Mesendoderm (in vitro differentiated cells): Measurements from ENCODE around the gene ATAD2B.

ENCODE experiments used
- DNase-seq: peaks from one replicate; pipeline ENCODE4 v3.0.0; 2013
- H2AK5ac ChIP-seq: 2 replicates; pipeline ENCODE4 v1.6.1; 2013; ENCODE audit warnings: low read length, inconsistent platforms
- H2BK120ac ChIP-seq: 2 replicates; pipeline ENCODE4 v1.6.1; 2013; ENCODE audit warnings: low read depth, mild to moderate bottlenecking, low read length, moderate library complexity, mixed read lengths
- H2BK15ac ChIP-seq: replicated peaks from 2 replicates; pipeline ENCODE4 v1.6.1; 2013; ENCODE audit warnings: low read depth, mild to moderate bottlenecking, moderate library complexity
- H2BK5ac ChIP-seq: 2 replicates; pipeline ENCODE4 v1.6.1; 2013; ENCODE audit warnings: low read length, inconsistent platforms
- H3K18ac ChIP-seq: 2 replicates; pipeline ENCODE4 v1.6.1; 2013; ENCODE audit warnings: mild to moderate bottlenecking, low read length, mixed read lengths
- H3K23ac ChIP-seq: one replicate; pipeline ENCODE4 v1.6.1; 2013; ENCODE audit warnings: low read length
- H3K27ac ChIP-seq: 2 replicates; pipeline ENCODE4 v1.5.1; 2013; ENCODE audit warnings: low read depth, mild to moderate bottlenecking, inconsistent platforms, low read length, moderate library complexity
- H3K27me3 ChIP-seq: 2 replicates; pipeline ENCODE4 v1.6.1; 2013; ENCODE audit warnings: low read length, control low read depth, mild to moderate bottlenecking, inconsistent platforms; ENCODE audit not compliant: insufficient read depth, poor library complexity
- H3K36me3 ChIP-seq: 2 replicates; pipeline ENCODE4 v1.6.1; 2013; ENCODE audit warnings: low read length, inconsistent platforms; ENCODE audit not compliant: control insufficient read depth, insufficient read depth
- H3K4ac ChIP-seq: one replicate; pipeline ENCODE4 v1.6.1; 2013; ENCODE audit warnings: low read depth, mild to moderate bottlenecking, low read length, moderate library complexity
- H3K4me1 ChIP-seq: 2 replicates; pipeline ENCODE4 v1.6.1; 2013; ENCODE audit warnings: low read depth, low read length, inconsistent platforms; ENCODE audit not compliant: control insufficient read depth
- H3K4me2 ChIP-seq: 2 replicates; pipeline ENCODE4 v1.6.1; 2013; ENCODE audit warnings: low read length
- H3K4me3 ChIP-seq: 2 replicates; pipeline ENCODE4 v1.5.1; 2013; ENCODE audit warnings: mild to moderate bottlenecking, low read length
- H3K56ac ChIP-seq: one replicate; pipeline ENCODE4 v1.6.1; 2013; ENCODE audit warnings: low read length
- H3K79me1 ChIP-seq: 2 replicates; pipeline ENCODE4 v1.6.1; 2013; ENCODE audit warnings: low read length, inconsistent platforms
- H3K79me2 ChIP-seq: 2 replicates; pipeline ENCODE4 v1.6.1; 2013; ENCODE audit warnings: mild to moderate bottlenecking, low read length; ENCODE audit not compliant: control insufficient read depth, insufficient read depth
- H3K9ac ChIP-seq: 2 replicates; pipeline ENCODE4 v1.6.1; 2013; ENCODE audit warnings: low read length, inconsistent platforms
- H4K5ac ChIP-seq: one replicate; pipeline ENCODE4 v1.6.1; 2013; ENCODE audit warnings: low read length
- H4K8ac ChIP-seq: one replicate; pipeline ENCODE4 v1.6.1; 2013; ENCODE audit warnings: low read depth, mild to moderate bottlenecking, control low read depth, low read length, moderate library complexity
- WGBS: extraction: QIAGEN DNeasy Blood & Tissue Kit; methylation state at CpG from one replicate; pipeline ENCODE4 v1.1.7; 2013; ENCODE audit warnings: low lambda C conversion rate, missing lambda C conversion rate; ENCODE audit not compliant: insufficient coverage; ENCODE audit errors: extremely low coverage; 5-methylcytosine and 5-hydroxymethylcytosine counted together

ATAD2B gene

DNA sequence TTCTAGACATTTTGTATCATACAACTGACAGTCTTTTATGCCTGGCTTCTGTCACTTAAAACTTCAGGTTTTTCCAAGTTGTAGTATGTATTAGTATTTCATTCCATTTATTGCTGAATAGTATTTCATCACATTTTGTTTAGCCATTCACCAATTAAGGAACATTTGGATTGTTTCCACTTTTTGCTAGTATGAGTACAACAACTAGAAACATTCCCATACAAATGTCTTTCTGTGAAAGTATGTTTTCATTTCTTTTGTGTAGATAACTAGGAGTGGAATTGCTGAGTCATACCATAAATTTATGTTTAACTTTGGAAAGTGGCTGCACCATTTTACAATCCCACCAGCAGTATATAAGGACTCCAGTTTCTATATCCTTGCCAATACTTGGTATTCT is 135.9 kb downstream of the ATAD2B start:
- Histone ChIP-seq H2AK5ac (no peak overlapping the region), H3K23ac (no peak overlapping the region), H3K79me2 (no peaks in the 10 kb centered on the region), H3K56ac (no peak overlapping the region), H3K9ac (no peak overlapping the region), H2BK5ac (no peak overlapping the region), H3K27ac (no peak overlapping the region), H3K4me1 (no peaks in the 10 kb centered on the region), H2BK15ac (no peak overlapping the region), H4K8ac (no peak overlapping the region), H2BK120ac (no peak overlapping the region), H3K79me1 (no peaks in the 10 kb centered on the region), H3K4me3 (no peak overlapping the region), H3K36me3 (no peaks in the 10 kb centered on the region), H4K5ac (no peak overlapping the region), H3K27me3 (no peaks in the 10 kb centered on the region), H3K4me2 (no peak overlapping the region), H3K18ac (no peak overlapping the region), H3K4ac (no peak overlapping the region)
- no peak for DNase-seq

DNA sequence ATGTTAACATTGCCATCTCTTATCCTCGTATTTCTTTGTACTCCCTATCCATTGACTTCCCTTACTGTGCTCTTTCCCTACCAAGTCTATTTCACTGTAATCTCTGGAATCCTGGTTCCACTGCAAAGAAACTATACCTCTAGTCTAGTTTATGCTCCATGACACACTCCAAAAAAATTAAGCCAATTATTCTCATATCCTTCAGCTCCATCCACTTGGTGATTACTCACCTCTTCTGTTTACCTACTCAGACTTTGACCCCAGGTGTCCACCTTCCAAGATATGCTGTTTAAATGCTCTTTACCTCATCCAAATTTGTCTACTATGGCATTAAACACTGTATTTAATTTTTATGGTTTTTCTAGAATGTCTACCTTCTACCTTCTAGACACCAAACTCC is 137.9 kb downstream of the ATAD2B start:
- no peak overlapping the region for H4K8ac ChIP-seq
- H3K18ac ChIP-seq = no peak overlapping the region
- H2BK15ac ChIP-seq = no peak overlapping the region
- no peaks in the 10 kb centered on the region for H3K79me2 ChIP-seq
- H2AK5ac ChIP-seq = no peak overlapping the region
- no peak overlapping the region for H3K4me3 ChIP-seq
- H2BK120ac ChIP-seq = no peak overlapping the region
- H3K4ac ChIP-seq = no peak overlapping the region
- no peak overlapping the region for H3K27ac ChIP-seq
- H3K4me1 ChIP-seq = no peaks in the 10 kb centered on the region
- WGBS = no CpG with 5 or more reads among the region's 1 CpG
- H3K9ac ChIP-seq = no peak overlapping the region
- no peaks in the 10 kb centered on the region for H3K36me3 ChIP-seq
- no peaks in the 10 kb centered on the region for H3K27me3 ChIP-seq
- H3K23ac ChIP-seq = no peak overlapping the region
- no peak overlapping the region for H4K5ac ChIP-seq
- H3K4me2 ChIP-seq = no peak overlapping the region
- no peak for DNase-seq
- H3K56ac ChIP-seq = no peak overlapping the region
- H3K79me1 ChIP-seq = no peaks in the 10 kb centered on the region
- no peak overlapping the region for H2BK5ac ChIP-seq

DNA sequence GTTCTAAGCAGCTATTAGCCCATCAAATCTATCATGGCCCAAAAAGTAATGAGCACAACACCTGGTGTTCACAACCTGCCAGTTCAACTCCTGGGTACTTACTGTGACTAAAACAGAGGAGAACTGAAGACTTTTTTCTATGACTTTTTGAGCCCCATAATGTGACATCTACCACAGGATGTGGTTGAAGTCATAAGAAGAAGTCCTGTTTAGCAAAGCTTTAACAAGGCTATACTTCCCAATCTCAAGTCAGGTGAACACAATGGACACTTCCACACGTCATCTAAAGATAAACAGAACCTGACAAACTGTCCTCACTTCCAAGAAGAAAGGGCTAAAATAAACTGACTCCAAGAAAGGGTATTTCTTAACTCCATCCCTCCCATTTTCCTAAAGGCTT is 138.8 kb downstream of the ATAD2B start:
- no peak overlapping the region for H4K8ac ChIP-seq
- no peak overlapping the region for H2BK15ac ChIP-seq
- H4K5ac ChIP-seq = no peak overlapping the region
- H3K27ac ChIP-seq = no peak overlapping the region
- H3K56ac ChIP-seq = no peak overlapping the region
- no peak overlapping the region for H2BK120ac ChIP-seq
- no peak overlapping the region for H3K18ac ChIP-seq
- H2BK5ac ChIP-seq = no peak overlapping the region
- H2AK5ac ChIP-seq = no peak overlapping the region
- H3K4me3 ChIP-seq = no peak overlapping the region
- H3K27me3 ChIP-seq = no peaks in the 10 kb centered on the region
- H3K4me1 ChIP-seq = no peaks in the 10 kb centered on the region
- H3K79me1 ChIP-seq = no peaks in the 10 kb centered on the region
- no peak for DNase-seq
- H3K79me2 ChIP-seq = no peaks in the 10 kb centered on the region
- H3K36me3 ChIP-seq = no peaks in the 10 kb centered on the region
- WGBS = no CpG with 5 or more reads among the region's 1 CpG
- H3K4ac ChIP-seq = no peak overlapping the region
- H3K23ac ChIP-seq = no peak overlapping the region
- no peak overlapping the region for H3K9ac ChIP-seq
- no peak overlapping the region for H3K4me2 ChIP-seq

DNA sequence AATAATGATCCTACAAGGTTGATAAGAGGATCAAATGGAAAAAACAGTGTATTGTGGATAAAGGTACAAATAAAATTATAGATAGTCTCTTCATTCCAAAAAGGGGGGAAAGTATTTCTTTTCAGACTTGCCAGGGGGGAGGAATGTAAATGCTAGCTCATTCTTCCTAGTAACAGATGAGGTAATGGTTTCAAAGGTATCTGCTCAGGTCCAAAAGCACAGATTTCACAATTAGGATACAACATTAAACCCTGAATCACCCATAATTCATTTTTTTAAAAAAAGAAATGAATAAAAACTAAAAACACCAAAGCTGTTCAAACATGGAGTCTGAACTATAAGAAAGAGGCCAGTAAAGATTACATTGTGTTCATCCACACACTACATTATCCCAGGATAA is 142.0 kb downstream of the ATAD2B start:
- Histone ChIP-seq H2AK5ac (no peak overlapping the region), H3K4me3 (no peak overlapping the region), H3K27me3 (no peaks in the 10 kb centered on the region), H3K9ac (no peak overlapping the region), H3K36me3 (no peaks in the 10 kb centered on the region), H2BK120ac (no peak overlapping the region), H3K4ac (no peak overlapping the region), H3K23ac (no peak overlapping the region), H3K18ac (no peak overlapping the region), H2BK15ac (no peak overlapping the region), H3K4me1 (no peaks in the 10 kb centered on the region), H4K5ac (no peak overlapping the region), H3K79me1 (no peaks in the 10 kb centered on the region), H3K27ac (no peak overlapping the region), H3K4me2 (no peak overlapping the region), H4K8ac (no peak overlapping the region), H3K56ac (no peak overlapping the region), H3K79me2 (no peaks in the 10 kb centered on the region), H2BK5ac (no peak overlapping the region)
- no peak for DNase-seq

DNA sequence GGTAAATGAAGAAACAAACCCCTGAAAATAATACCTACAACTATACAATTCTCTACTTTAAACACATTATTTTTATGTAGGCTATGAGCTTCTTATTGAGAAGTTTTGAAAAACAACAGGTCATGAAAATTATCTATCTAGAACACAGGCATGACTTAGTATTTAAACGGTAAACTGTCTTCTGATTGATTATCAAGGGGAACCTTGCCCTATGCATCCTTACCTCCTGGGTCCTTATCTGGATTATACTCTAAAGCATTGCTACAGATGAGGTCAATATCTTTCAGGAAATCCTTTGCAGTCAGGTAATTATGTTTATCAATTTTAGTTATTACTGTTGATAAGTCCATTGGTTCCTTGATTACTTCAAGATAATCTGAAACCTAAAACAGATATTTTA is 144.3 kb downstream of the ATAD2B start:
- Histone ChIP-seq H3K9ac (no peak overlapping the region), H3K4me2 (no peak overlapping the region), H3K18ac (no peak overlapping the region), H2BK120ac (no peak overlapping the region), H3K36me3 (no peaks in the 10 kb centered on the region), H3K79me1 (no peaks in the 10 kb centered on the region), H3K79me2 (no peaks in the 10 kb centered on the region), H3K27ac (no peak overlapping the region), H3K56ac (no peak overlapping the region), H2BK15ac (no peak overlapping the region), H4K5ac (no peak overlapping the region), H3K23ac (no peak overlapping the region), H2BK5ac (no peak overlapping the region), H3K27me3 (no peaks in the 10 kb centered on the region), H3K4me3 (no peak overlapping the region), H4K8ac (no peak overlapping the region), H2AK5ac (no peak overlapping the region), H3K4ac (no peak overlapping the region), H3K4me1 (no peaks in the 10 kb centered on the region)
- DNase-seq = no peak
- no CpG with 5 or more reads among the region's 1 CpG for WGBS

DNA sequence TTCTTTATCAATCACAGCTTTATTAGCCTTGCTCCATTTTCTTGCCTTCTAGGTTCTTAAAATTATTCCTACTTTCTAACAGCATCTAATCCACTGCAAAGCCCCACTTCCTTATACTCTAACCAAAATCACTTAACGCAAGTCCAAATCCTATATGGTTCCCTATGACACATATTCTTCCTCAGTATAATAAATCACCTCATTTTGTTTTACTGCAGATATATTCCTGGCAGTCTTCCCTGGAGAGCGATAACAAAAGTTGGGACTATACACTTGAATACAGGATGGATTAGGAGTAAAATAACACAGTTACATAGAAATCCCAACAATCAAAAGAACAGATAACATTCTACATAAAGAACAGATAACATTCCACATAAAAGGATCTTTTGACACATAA is 144.8 kb downstream of the ATAD2B start:
- no peak overlapping the region for H3K4me2 ChIP-seq
- H2BK5ac ChIP-seq = no peak overlapping the region
- H3K4me3 ChIP-seq = no peak overlapping the region
- no peak overlapping the region for H2BK15ac ChIP-seq
- H3K4me1 ChIP-seq = no peaks in the 10 kb centered on the region
- H3K18ac ChIP-seq = no peak overlapping the region
- no peaks in the 10 kb centered on the region for H3K36me3 ChIP-seq
- no peaks in the 10 kb centered on the region for H3K27me3 ChIP-seq
- H3K56ac ChIP-seq = no peak overlapping the region
- H3K79me1 ChIP-seq = no peaks in the 10 kb centered on the region
- no peak for DNase-seq
- no peak overlapping the region for H4K5ac ChIP-seq
- no peak overlapping the region for H3K23ac ChIP-seq
- H3K4ac ChIP-seq = no peak overlapping the region
- H3K9ac ChIP-seq = no peak overlapping the region
- H2BK120ac ChIP-seq = no peak overlapping the region
- H2AK5ac ChIP-seq = no peak overlapping the region
- H3K27ac ChIP-seq = no peak overlapping the region
- H4K8ac ChIP-seq = no peak overlapping the region
- 100% methylated on average over 1 of the region's 2 CpGs for WGBS
- no peaks in the 10 kb centered on the region for H3K79me2 ChIP-seq
